Measurements from ENCODE around the gene GIMAP6. TPM values are rescaled to one million over a fixed set of nuclear protein-coding genes. Genes with fewer than 3 reads are reported as not detected.
"Not testable (repeated sequence)": the region's sequence is repeated elsewhere in the genome, so short reads cannot be mapped to it uniquely, and the experiment has no call there.

Gene GIMAP6
- 0.03 and 0.05 TPM in 2 replicates for polyA plus RNA-seq (2012; rRNA removed)
- polyA plus RNA-seq (2012; cell fraction: cytosol; rRNA removed) = 0.01 TPM in 2 replicates
- polyA plus RNA-seq (2012; cell fraction: nucleus; rRNA removed) = 0.02 and 0.04 TPM in 2 replicates

DNA sequence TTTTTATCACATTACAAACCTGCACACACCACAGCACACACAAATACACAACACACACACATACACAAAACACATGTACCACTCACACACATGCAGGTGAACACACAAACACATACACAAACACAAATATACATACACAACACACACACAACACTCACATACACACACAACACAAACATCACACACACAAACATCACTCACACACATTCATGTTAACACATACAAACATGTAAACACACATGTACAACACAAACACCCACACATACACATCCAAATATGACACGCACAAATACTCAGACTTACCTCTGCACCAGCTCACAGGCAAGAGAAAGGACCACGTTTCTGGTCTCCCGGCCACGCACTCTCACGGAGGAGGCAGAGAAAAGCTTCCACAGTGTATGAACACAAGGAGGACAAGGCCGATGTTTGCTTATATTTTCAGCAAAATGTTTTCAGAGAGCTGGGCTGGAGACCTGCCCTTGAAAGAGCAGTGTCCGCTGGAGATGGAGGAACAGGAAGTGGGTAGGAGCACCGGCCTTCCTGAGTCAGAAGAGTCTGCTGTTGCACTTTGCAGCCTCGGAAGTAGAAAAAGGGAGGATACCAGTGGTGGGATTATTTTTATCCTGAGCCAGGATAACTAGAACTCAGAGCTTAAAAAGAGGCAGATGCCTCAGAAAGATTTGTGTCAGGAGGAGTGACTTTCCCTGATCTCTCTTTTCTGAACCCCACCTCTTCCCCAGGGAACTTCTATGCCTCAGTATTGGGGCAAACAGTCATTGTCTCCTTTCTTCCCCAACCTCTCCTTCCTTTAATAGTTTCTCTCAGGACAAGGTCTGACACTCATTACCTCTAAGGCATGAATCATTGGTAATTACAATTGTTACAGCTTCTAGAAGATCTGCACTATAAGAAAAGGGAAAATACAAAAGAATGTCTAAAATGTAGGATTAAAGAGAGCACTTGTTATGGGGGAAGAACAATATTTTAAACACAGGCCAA is at the start of gene GIMAP6:
GIMAP6 (minus strand) TSS at position 520 of the 999 bp plus-strand sequence. CDS start 2,243 bp downstream, outside the sequence.
- Histone ChIP-seq H2AFZ (ENCODE audit: low read depth) (peak within 1 kb of the TSS; percentile 80), H3K9me2 (no peaks in the 10 kb centered on the region), H3K27me3 (ENCODE audit: insufficient read depth) (no peaks in the 10 kb centered on the region), H3K9me3 (no peaks in the 10 kb centered on the region), H3K36me3 (replicated peaks in 1 of 2; ENCODE audit: control insufficient read depth in 1 of 2, insufficient read depth in 2 of 2, low read length in 1 of 2) (no peaks in the 10 kb centered on the region), H4K20me1 (ENCODE audit: insufficient read depth) (no peaks in the 10 kb centered on the region), H3F3A (replicated peaks; ENCODE audit: insufficient read depth) (no peaks in the 10 kb centered on the region), H3K27ac (ENCODE audit: low read depth in 2 of 2, low read length in 1 of 2) (no peak within 1 kb of the TSS), H3K4me2 (no peak within 1 kb of the TSS; the same call in 1 of the 2 replicates), H3K4me1 (ENCODE audit: control insufficient read depth in 1 of 2, insufficient read depth in 2 of 2, low read depth in 1 of 2, low read length in 1 of 2) (no peaks in the 10 kb centered on the region), H3K9ac (no peak within 1 kb of the TSS), H3K79me2 (ENCODE audit: insufficient read depth) (no peaks in the 10 kb centered on the region), H3K4me3 (ENCODE audit: low read depth in 2 of 2, low read length in 1 of 2) (no peak within 1 kb of the TSS)
- POLR2A ChIA-PET = no interaction called here
- DNase-seq = no peak
- TF ChIP-seq ELF1 (IDR thresholded peaks at IDR 0.05) (no peak), CHD2 (IDR thresholded peaks at IDR 0.05; ENCODE audit: low read length, partially characterized antibody) (no peak), EP300 (IDR thresholded peaks at IDR 0.05; ENCODE audit: borderline replicate concordance in 1 of 2, low read depth in 1 of 2, low read length in 1 of 2) (no peak), RAD21 (IDR thresholded peaks at IDR 0.05; ENCODE audit: low read length) (no peak), TAF1 (IDR thresholded peaks at IDR 0.05; ENCODE audit: borderline replicate concordance, low read depth, low read length) (no peak), MEF2A (IDR thresholded peaks at IDR 0.05; ENCODE audit: borderline replicate concordance, low read depth) (no peak), FOXM1 (IDR thresholded peaks at IDR 0.05; ENCODE audit: low read depth) (no peak), EZH2phosphoT487 (IDR thresholded peaks at IDR 0.05; ENCODE audit: borderline replicate concordance, low read depth) (no peak), SMC3 (IDR thresholded peaks at IDR 0.05; ENCODE audit: low read depth, low read length) (no peak), USF1 (IDR thresholded peaks at IDR 0.05; ENCODE audit: borderline replicate concordance, low read depth) (no peak), FOXJ3 (CRISPR knock-in tag; IDR thresholded peaks at IDR 0.05) (no peak), GABPA (IDR thresholded peaks at IDR 0.05; ENCODE audit: low read depth) (no peak), RXRA (IDR thresholded peaks at IDR 0.05; ENCODE audit: borderline replicate concordance, low read depth) (no peak)
- TF ChIP-seq, protein P1, sequence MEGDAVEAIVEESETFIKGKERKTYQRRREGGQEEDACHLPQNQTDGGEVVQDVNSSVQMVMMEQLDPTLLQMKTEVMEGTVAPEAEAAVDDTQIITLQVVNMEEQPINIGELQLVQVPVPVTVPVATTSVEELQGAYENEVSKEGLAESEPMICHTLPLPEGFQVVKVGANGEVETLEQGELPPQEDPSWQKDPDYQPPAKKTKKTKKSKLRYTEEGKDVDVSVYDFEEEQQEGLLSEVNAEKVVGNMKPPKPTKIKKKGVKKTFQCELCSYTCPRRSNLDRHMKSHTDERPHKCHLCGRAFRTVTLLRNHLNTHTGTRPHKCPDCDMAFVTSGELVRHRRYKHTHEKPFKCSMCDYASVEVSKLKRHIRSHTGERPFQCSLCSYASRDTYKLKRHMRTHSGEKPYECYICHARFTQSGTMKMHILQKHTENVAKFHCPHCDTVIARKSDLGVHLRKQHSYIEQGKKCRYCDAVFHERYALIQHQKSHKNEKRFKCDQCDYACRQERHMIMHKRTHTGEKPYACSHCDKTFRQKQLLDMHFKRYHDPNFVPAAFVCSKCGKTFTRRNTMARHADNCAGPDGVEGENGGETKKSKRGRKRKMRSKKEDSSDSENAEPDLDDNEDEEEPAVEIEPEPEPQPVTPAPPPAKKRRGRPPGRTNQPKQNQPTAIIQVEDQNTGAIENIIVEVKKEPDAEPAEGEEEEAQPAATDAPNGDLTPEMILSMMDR (IDR thresholded peaks at IDR 0.05) = no peak
- TF ChIP-seq, protein P2, sequence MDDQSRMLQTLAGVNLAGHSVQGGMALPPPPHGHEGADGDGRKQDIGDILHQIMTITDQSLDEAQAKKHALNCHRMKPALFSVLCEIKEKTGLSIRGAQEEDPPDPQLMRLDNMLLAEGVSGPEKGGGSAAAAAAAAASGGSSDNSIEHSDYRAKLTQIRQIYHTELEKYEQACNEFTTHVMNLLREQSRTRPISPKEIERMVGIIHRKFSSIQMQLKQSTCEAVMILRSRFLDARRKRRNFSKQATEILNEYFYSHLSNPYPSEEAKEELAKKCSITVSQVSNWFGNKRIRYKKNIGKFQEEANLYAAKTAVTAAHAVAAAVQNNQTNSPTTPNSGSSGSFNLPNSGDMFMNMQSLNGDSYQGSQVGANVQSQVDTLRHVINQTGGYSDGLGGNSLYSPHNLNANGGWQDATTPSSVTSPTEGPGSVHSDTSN (IDR thresholded peaks at IDR 0.05) = no peak
- 13% methylated on average over 9 of the region's 9 CpGs for WGBS (ENCODE audit: low lambda C conversion rate)
- CTCF ChIA-PET = no interaction called here

DNA sequence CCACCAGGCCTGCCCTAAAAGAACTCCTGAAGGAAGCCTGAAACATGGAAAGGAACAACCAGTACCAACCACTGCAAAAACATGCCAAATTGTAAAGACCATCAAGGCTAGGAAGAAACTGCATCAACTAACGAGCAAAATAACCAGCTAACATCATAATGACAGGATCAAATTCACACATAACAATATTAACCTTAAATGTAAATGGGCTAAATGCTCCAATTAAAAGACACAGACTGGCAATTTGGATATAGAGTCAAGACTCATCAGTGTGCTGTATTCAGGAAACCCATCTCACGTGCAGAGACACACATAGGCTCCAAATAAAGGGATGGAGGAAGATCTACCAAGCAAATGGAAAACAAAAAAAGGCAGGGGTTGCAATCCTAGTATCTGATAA is 48.2 kb upstream of the GIMAP6 start:
- 6% methylated on average over 2 of the region's 2 CpGs for WGBS (ENCODE audit: low lambda C conversion rate)
- H3K9me2 ChIP-seq; DNase-seq; H3K27ac ChIP-seq (ENCODE audit: low read depth in 2 of 2, low read length in 1 of 2); H3K4me2 ChIP-seq; H3K79me2 ChIP-seq (ENCODE audit: insufficient read depth); H3K36me3 ChIP-seq (replicated peaks in 1 of 2; ENCODE audit: control insufficient read depth in 1 of 2, insufficient read depth in 2 of 2, low read length in 1 of 2); H3K9me3 ChIP-seq; CTCF ChIA-PET; H3K27me3 ChIP-seq (ENCODE audit: insufficient read depth); POLR2A ChIA-PET; H3K4me3 ChIP-seq (ENCODE audit: low read depth in 2 of 2, low read length in 1 of 2); H4K20me1 ChIP-seq (ENCODE audit: insufficient read depth); H3K9ac ChIP-seq; H3K4me1 ChIP-seq (ENCODE audit: control insufficient read depth in 1 of 2, insufficient read depth in 2 of 2, low read depth in 1 of 2, low read length in 1 of 2); H3F3A ChIP-seq (replicated peaks; ENCODE audit: insufficient read depth); H2AFZ ChIP-seq (ENCODE audit: low read depth): not testable (repeated sequence)

GRCh38 chr7:150678601-150679000 is 46.4 kb upstream of the GIMAP6 start:
- H2AFZ ChIP-seq (ENCODE audit: low read depth) = peak overlapping the region; percentile 68
- H3F3A ChIP-seq (replicated peaks; ENCODE audit: insufficient read depth); H3K79me2 ChIP-seq (ENCODE audit: insufficient read depth); H3K36me3 ChIP-seq (replicated peaks in 1 of 2; ENCODE audit: control insufficient read depth in 1 of 2, insufficient read depth in 2 of 2, low read length in 1 of 2); POLR2A ChIA-PET; DNase-seq; H3K4me1 ChIP-seq (ENCODE audit: control insufficient read depth in 1 of 2, insufficient read depth in 2 of 2, low read depth in 1 of 2, low read length in 1 of 2); H4K20me1 ChIP-seq (ENCODE audit: insufficient read depth); H3K9me2 ChIP-seq; H3K9ac ChIP-seq; H3K9me3 ChIP-seq; H3K27me3 ChIP-seq (ENCODE audit: insufficient read depth); H3K27ac ChIP-seq (ENCODE audit: low read depth in 2 of 2, low read length in 1 of 2); CTCF ChIA-PET: not testable (repeated sequence)
- H3K4me3 ChIP-seq (ENCODE audit: low read depth in 2 of 2, low read length in 1 of 2) = peak overlapping the region; percentile 18 to 65; a peak in 3 of 4 replicates
- H3K4me2 ChIP-seq = peak overlapping the region; percentile 77; the same call in 1 of the 2 replicates
- 0% methylated on average over 11 of the region's 11 CpGs for WGBS (ENCODE audit: low lambda C conversion rate)
